DND-41 (cell line): ENCODE results near the gene TIMM22.

ENCODE experiments used
- ATAC-seq: fragments of 200-7000 bp; cut with Tn5 transposase; 3 replicates; pipeline ENCODE4 v1.9.1; 2021; ENCODE audit warnings: low read depth; ENCODE audit not compliant: insufficient read depth
- DNase-seq: peaks from one replicate; pipeline ENCODE4 v3.0.0-alpha.2; 2020
- H2AFZ ChIP-seq: 2 replicates; pipeline ENCODE4 v1.6.0; 2012; ENCODE audit warnings: low read depth, low read length
- H3K27ac ChIP-seq: 2 replicates; pipeline ENCODE4 v1.5.1; 2012; ENCODE audit warnings: low read length, inconsistent platforms
- H3K27me3 ChIP-seq: fragments of 200-600 bp; sonication (generic); 2 replicates; pipeline ENCODE4 v1.6.0; 2012; ENCODE audit warnings: low read length, mild to moderate bottlenecking, inconsistent platforms; ENCODE audit not compliant: insufficient read depth, poor library complexity
- H3K36me3 ChIP-seq: 2 replicates; pipeline ENCODE4 v1.5.1; 2012; ENCODE audit warnings: low read length, inconsistent platforms; ENCODE audit not compliant: insufficient read depth
- H3K4me1 ChIP-seq: 2 replicates; pipeline ENCODE4 v1.5.1; 2012; ENCODE audit warnings: mild to moderate bottlenecking, low read length; ENCODE audit not compliant: insufficient read depth
- H3K4me2 ChIP-seq: 2 replicates; pipeline ENCODE4 v1.6.0; 2012; ENCODE audit warnings: mild to moderate bottlenecking, moderate library complexity, low read length, inconsistent platforms; ENCODE audit not compliant: insufficient read depth
- H3K4me3 ChIP-seq, 2 experiments: fragments of 200-600 bp in 1 of 2; shearing (Covaris generic) in 1 of 2; 2 replicates each; pipeline ENCODE4 v1.5.1; 2012 to 2016; ENCODE audit warnings: inconsistent platforms in 2 of 2, low read length in 2 of 2, mild to moderate bottlenecking in 2 of 2, low read depth in 1 of 2, moderate library complexity in 1 of 2
- H3K79me2 ChIP-seq: 2 replicates; pipeline ENCODE4 v1.6.0; 2012; ENCODE audit warnings: low read length, inconsistent platforms; ENCODE audit not compliant: insufficient read depth
- H3K9ac ChIP-seq: 2 replicates; pipeline ENCODE4 v1.6.0; 2012; ENCODE audit warnings: low read depth, mild to moderate bottlenecking, inconsistent platforms, low read length, moderate library complexity
- H3K9me3 ChIP-seq: 2 replicates; pipeline ENCODE4 v1.5.1; 2012; ENCODE audit warnings: low read length, moderate library complexity, mild to moderate bottlenecking, inconsistent platforms; ENCODE audit not compliant: insufficient read depth, severe bottlenecking
- H4K20me1 ChIP-seq: 2 replicates; pipeline ENCODE4 v1.6.0; 2012; ENCODE audit warnings: low read length; ENCODE audit not compliant: insufficient read depth
- EZH2 ChIP-seq: IDR thresholded peaks from 3 replicates; pipeline ENCODE4 v1.6.1; 2012; ENCODE audit warnings: borderline replicate concordance, low read depth, mild to moderate bottlenecking, moderate library complexity, low read length, inconsistent platforms; ENCODE audit not compliant: severe bottlenecking
- TF ChIP-seq, protein P1 (sequence below): IDR thresholded peaks from 2 replicates; pipeline ENCODE4 v1.5.1; 2012; ENCODE audit warnings: borderline replicate concordance, low read length, moderate library complexity, mild to moderate bottlenecking; ENCODE audit not compliant: poor library complexity, severe bottlenecking; ENCODE audit errors: extremely low read depth

The TIMM22 gene

DNA sequence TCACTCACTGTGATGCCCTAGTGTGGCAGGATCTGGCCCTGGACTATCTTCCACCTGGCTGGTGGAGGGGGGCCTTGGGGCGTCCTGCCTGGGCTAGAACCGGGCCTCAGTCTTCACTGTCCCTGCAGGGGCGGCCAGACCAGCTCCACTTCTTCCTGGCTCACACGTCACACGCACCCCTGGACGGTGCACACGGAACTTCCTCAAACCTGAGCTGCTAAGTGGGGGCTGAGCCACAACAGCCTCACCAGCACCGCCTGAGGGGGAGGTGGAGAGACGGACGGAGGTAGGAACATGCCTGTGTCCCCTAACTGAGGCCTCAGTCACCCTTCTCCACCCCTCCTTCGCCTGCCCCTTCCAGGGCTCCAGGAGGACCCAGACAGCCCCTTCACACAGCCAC is 36.6 kb downstream of the TIMM22 start:
- Histone ChIP-seq H3K36me3 (no peaks in the 10 kb centered on the region), H2AFZ (no peak overlapping the region), H3K4me1 (no peaks in the 10 kb centered on the region), H4K20me1 (peaks cover 23% of the 10 kb centered on the region), H3K27ac (no peak overlapping the region), H3K27me3 (no peaks in the 10 kb centered on the region), H3K4me3 (no peak overlapping the region), H3K9me3 (no peaks in the 10 kb centered on the region), H3K9ac (no peak overlapping the region), H3K4me2 (no peak overlapping the region), H3K79me2 (no peaks in the 10 kb centered on the region)
- ATAC-seq (no peak), DNase-seq (no peak)
- TF ChIP-seq EZH2 = no peak
- TF ChIP-seq, protein P1, sequence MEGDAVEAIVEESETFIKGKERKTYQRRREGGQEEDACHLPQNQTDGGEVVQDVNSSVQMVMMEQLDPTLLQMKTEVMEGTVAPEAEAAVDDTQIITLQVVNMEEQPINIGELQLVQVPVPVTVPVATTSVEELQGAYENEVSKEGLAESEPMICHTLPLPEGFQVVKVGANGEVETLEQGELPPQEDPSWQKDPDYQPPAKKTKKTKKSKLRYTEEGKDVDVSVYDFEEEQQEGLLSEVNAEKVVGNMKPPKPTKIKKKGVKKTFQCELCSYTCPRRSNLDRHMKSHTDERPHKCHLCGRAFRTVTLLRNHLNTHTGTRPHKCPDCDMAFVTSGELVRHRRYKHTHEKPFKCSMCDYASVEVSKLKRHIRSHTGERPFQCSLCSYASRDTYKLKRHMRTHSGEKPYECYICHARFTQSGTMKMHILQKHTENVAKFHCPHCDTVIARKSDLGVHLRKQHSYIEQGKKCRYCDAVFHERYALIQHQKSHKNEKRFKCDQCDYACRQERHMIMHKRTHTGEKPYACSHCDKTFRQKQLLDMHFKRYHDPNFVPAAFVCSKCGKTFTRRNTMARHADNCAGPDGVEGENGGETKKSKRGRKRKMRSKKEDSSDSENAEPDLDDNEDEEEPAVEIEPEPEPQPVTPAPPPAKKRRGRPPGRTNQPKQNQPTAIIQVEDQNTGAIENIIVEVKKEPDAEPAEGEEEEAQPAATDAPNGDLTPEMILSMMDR = no peak

DNA sequence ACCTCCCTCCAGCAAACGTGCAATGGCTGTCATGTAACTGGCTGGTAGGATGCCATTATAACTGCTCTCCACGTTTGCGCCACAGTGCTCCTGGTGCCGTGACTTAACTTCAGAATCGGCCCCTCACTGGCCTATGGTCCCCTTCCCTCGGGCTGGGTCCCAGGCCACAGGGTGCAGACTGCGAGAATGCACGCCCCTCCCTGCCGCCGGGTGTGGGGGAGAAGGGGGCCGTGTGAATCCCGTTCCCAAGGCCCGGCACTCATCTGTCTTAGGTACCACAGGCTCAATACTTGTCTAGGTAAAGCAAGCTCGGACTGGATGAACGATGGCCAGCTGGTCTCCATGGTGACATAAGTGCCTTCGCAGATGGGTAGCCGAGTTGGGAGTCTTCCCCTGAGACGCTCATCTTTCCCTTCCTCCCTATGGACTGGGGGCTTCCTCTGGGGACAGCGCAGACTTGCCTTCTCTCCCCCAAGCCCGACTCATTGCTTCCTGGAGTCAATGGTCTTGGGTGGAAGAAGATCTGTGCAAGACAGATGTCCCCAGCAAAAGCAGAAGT is 37.8 kb downstream of the TIMM22 start:
- Histone ChIP-seq H3K9me3 (no peaks in the 10 kb centered on the region), H3K4me1 (no peaks in the 10 kb centered on the region), H3K27ac (no peak overlapping the region), H3K36me3 (no peaks in the 10 kb centered on the region), H3K4me3 (no peak overlapping the region), H3K4me2 (no peak overlapping the region), H3K9ac (no peak overlapping the region), H3K79me2 (no peaks in the 10 kb centered on the region), H3K27me3 (no peaks in the 10 kb centered on the region), H2AFZ (no peak overlapping the region), H4K20me1 (peaks cover 20% of the 10 kb centered on the region)
- TF ChIP-seq, protein P1 = no peak
- TF ChIP-seq EZH2 = no peak
- no peak for ATAC-seq
- DNase-seq = no peak

DNA sequence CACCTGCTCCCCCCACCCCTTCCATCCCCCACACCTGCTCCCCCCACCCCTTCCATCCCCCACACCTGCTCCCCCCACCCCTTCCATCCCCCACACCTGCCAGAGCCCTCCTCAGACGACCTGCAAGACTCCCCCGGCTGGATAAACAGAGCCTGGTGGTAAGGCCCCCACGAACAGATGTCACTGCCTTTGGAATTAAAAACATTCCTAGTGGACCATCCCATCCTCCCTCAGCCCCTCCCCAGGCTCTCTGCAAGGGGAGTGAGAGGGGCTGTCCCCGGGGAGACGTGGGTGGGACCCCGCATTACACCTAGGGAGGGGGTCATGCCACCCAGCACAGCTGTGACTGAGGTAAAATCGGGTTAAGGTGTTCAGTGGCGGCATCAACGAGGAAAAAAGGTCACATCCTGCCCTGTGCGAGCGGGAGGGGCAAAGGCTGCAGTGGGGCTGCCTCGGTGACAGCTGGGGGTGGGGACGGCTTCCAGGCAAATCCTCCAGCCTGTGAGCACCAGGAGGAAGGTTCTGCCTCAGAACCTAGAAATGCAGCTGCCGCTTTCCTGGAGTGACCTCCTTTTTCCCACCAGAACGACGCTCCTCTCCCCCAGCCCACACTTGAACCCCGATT is 38.7 kb downstream of the TIMM22 start:
- H3K79me2 ChIP-seq = no peaks in the 10 kb centered on the region
- H3K4me1 ChIP-seq = no peaks in the 10 kb centered on the region
- H2AFZ ChIP-seq = no peak overlapping the region
- DNase-seq (no peak), ATAC-seq (no peak)
- peaks cover 16% of the 10 kb centered on the region for H4K20me1 ChIP-seq
- no peak overlapping the region for H3K27ac ChIP-seq
- no peak overlapping the region for H3K9ac ChIP-seq
- H3K4me3 ChIP-seq = no peak overlapping the region
- no peak overlapping the region for H3K4me2 ChIP-seq
- TF ChIP-seq, protein P1 = no peak
- no peak for TF ChIP-seq EZH2
- no peaks in the 10 kb centered on the region for H3K9me3 ChIP-seq
- no peaks in the 10 kb centered on the region for H3K27me3 ChIP-seq
- no peaks in the 10 kb centered on the region for H3K36me3 ChIP-seq
